ENCODE measurements around the gene RPRD1B. TPM values are rescaled to one million over a fixed set of nuclear protein-coding genes. Genes with fewer than 3 reads are reported as not detected.

Gene RPRD1B
- 12.8 and 19.8 TPM in 2 replicates for total RNA-seq

GRCh38 chr20:38033330-38034107 is at the start of gene RPRD1B, which contains the start of gene TTI1:
Gene RPRD1B, plus strand, starts transcription at chr20:38033746. Its CDS starts 202 bp downstream, at chr20:38033948.
Gene TTI1, minus strand, starts transcription at chr20:38033456. Its CDS starts 19,640 bp downstream, at chr20:38013816.

Other genes with a start within 250 kb of the RPRD1B start
- gene VSTM2L, start 130.6 kb upstream of the RPRD1B start, total RNA-seq, result 0.27 and 2.0 TPM in 2 replicates
- gene TTI1, start 290 bp upstream of the RPRD1B start, total RNA-seq, result 15.3 and 17.9 TPM in 2 replicates
- 563 and 875 TPM in 2 replicates for gene TGM2, start 131.5 kb downstream of the RPRD1B start, total RNA-seq
- under 0.01 and 2.4 TPM in 2 replicates for gene KIAA1755, start 227.0 kb downstream of the RPRD1B start, total RNA-seq

Measured in endothelial cell of coronary artery (primary cell).